ENCODE results near the gene SLC12A8.

- TF ChIP-seq REST (IDR thresholded peaks at IDR 0.05; ENCODE audit: unreplicated experiment) (no peak), CTCF (conservative IDR thresholded peaks at IDR 0.05; ENCODE audit: low read depth in 2 of 2) (no peak), POLR2AphosphoS5 (IDR thresholded peaks at IDR 0.05; ENCODE audit: low read depth) (no peak), ZNF462 (CRISPR knock-in tag; IDR thresholded peaks at IDR 0.05) (no peak), EZH2 (IDR thresholded peaks at IDR 0.05; ENCODE audit: low read depth, unreplicated experiment) (no peak), CREB1 (CRISPR knock-in tag; IDR thresholded peaks at IDR 0.05; ENCODE audit: low read depth) (no peak)
Measured at GRCh38 chr3:125172346-125172745, 40.2 kb downstream of the SLC12A8 start.
